OCI-LY3 (cell line): ENCODE results near the gene GPER1.

ENCODE experiments used
- CTCF ChIP-seq: fragments of 200-600, 300-600 bp; sonication (generic); IDR thresholded peaks from 2 replicates; pipeline ENCODE4 v1.5.1; 2014; ENCODE audit warnings: antibody characterized with exemption, low read length, low read depth
- EZH2phosphoT487 ChIP-seq: fragments of 200-600 bp; shearing (Covaris generic); IDR thresholded peaks from 2 replicates; pipeline ENCODE4 v1.6.1; 2018; ENCODE audit warnings: antibody characterized with exemption, mixed run types, low read depth

GRCh38 chr7:1050254-1050906 is 37.5 kb upstream of the GPER1 start:
- TF ChIP-seq CTCF (no peak), EZH2phosphoT487 (no peak)
